ENCODE results near the gene GADD45G.

GADD45G gene

GRCh38 chr9:89592963-89593726 is 11.7 kb upstream of the GADD45G start:
- DNase-seq (ENCODE audit: low spot score), result no peak
- no peak for TF ChIP-seq CTCF (IDR thresholded peaks at IDR 0.05; ENCODE audit: extremely low read depth, insufficient read depth, missing control alignments)
- in situ Hi-C loops (cut with MboI; ENCODE audit: low pct_unique_long_range_greater_than_20kb, low sequenced_read_pairs, unreplicated experiment), result no loop called here

- peak; percentile 64 for DNase-seq (ENCODE audit: low spot score)
Measured at GRCh38 chr9:89593727-89594427, 10.9 kb upstream of the GADD45G start.

GRCh38 chr9:89594811-89595550 is 9.8 kb upstream of the GADD45G start:
- TF ChIP-seq CTCF (IDR thresholded peaks at IDR 0.05; ENCODE audit: extremely low read depth, insufficient read depth, missing control alignments), result no peak
- DNase-seq (ENCODE audit: low spot score), result no peak
- in situ Hi-C loops (cut with MboI; ENCODE audit: low pct_unique_long_range_greater_than_20kb, low sequenced_read_pairs, unreplicated experiment), result no loop called here

More at GRCh38 chr9:89593727-89594427, 10.9 kb upstream of the GADD45G start:
- TF ChIP-seq CTCF (IDR thresholded peaks at IDR 0.05; ENCODE audit: extremely low read depth, insufficient read depth, missing control alignments), result peak; percentile 90
- in situ Hi-C loops (cut with MboI; ENCODE audit: low pct_unique_long_range_greater_than_20kb, low sequenced_read_pairs, unreplicated experiment), result no loop called here

- DNase-seq (ENCODE audit: low spot score), result no peak
- TF ChIP-seq CTCF (IDR thresholded peaks at IDR 0.05; ENCODE audit: extremely low read depth, insufficient read depth, missing control alignments), result no peak
- in situ Hi-C loops (cut with MboI; ENCODE audit: low pct_unique_long_range_greater_than_20kb, low sequenced_read_pairs, unreplicated experiment), result no loop called here
Measured at GRCh38 chr9:89595646-89596045, 9.2 kb upstream of the GADD45G start.

GRCh38 chr9:89596937-89597555 is 7.8 kb upstream of the GADD45G start:
- in situ Hi-C loops (cut with MboI; ENCODE audit: low pct_unique_long_range_greater_than_20kb, low sequenced_read_pairs, unreplicated experiment), result no loop called here

More at GRCh38 chr9:89596937-89597555, 7.8 kb upstream of the GADD45G start:
- DNase-seq (ENCODE audit: low spot score), result no peak
- TF ChIP-seq CTCF (IDR thresholded peaks at IDR 0.05; ENCODE audit: extremely low read depth, insufficient read depth, missing control alignments), result no peak
